ENCODE data around the gene CPVL. TPM values are rescaled to one million over a fixed set of nuclear protein-coding genes. Genes with fewer than 3 reads are reported as not detected.

The CPVL gene
- total RNA-seq, 1 donor from 2014 or later: not detected

DNA sequence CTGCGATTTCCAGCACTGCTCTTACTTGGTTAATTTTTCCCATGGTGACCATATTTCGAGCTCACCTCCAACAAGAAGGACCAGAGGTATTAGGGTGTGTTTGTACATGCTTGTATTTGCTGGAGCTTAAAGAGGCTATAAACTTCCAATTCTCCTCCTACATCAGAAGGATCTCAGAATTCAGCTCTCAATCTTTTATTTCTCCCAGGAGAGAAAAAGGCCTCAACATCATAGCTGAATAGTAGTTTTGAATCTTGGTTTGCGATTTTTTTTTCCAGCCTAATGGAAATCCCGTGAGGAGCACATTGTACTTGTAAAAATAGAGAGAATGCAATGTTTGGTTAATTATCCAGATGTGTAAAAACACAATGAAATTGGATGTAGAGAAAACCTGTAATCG, 69.7 kb downstream of the CPVL start:
- peaks cover 4% of the 10 kb centered on the region for H3K27me3 ChIP-seq (ENCODE audit: control insufficient read depth, insufficient read depth, low read length)
- DNase-seq (ENCODE audit: low read depth) (no peak), FAIRE-seq (no peak)
- TF ChIP-seq, protein P1, sequence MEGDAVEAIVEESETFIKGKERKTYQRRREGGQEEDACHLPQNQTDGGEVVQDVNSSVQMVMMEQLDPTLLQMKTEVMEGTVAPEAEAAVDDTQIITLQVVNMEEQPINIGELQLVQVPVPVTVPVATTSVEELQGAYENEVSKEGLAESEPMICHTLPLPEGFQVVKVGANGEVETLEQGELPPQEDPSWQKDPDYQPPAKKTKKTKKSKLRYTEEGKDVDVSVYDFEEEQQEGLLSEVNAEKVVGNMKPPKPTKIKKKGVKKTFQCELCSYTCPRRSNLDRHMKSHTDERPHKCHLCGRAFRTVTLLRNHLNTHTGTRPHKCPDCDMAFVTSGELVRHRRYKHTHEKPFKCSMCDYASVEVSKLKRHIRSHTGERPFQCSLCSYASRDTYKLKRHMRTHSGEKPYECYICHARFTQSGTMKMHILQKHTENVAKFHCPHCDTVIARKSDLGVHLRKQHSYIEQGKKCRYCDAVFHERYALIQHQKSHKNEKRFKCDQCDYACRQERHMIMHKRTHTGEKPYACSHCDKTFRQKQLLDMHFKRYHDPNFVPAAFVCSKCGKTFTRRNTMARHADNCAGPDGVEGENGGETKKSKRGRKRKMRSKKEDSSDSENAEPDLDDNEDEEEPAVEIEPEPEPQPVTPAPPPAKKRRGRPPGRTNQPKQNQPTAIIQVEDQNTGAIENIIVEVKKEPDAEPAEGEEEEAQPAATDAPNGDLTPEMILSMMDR (IDR thresholded peaks at IDR 0.05; ENCODE audit: insufficient read depth, low read length, severe bottlenecking): no peak
- H3K4me3 ChIP-seq (ENCODE audit: low read depth, low read length): no peak overlapping the region
- no peaks in the 10 kb centered on the region for H3K36me3 ChIP-seq (ENCODE audit: control insufficient read depth, insufficient read depth, low read length)

DNA sequence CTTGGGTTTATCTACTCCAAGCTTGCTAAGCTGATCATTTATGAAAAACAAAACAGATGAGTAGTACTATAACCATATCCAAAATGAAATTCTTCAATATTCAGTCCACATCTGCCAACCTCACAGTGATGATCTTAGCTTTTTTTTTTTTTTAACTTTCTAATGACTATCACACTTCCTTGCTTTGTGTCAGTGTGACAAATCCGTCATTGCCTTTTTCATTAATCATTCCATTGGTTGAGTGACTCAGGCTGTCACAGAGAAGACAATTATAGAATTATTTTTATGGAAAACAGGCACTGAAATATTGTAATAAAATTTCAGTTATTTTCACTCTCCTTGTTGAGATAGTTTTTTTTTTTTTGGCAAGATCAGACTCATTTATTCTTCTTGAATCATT, 70.7 kb downstream of the CPVL start:
- TF ChIP-seq, protein P1 (IDR thresholded peaks at IDR 0.05; ENCODE audit: insufficient read depth, low read length, severe bottlenecking): no peak
- FAIRE-seq: no peak
- Histone ChIP-seq H3K4me3 (ENCODE audit: low read depth, low read length) (no peak overlapping the region), H3K36me3 (ENCODE audit: control insufficient read depth, insufficient read depth, low read length) (no peaks in the 10 kb centered on the region), H3K27me3 (ENCODE audit: control insufficient read depth, insufficient read depth, low read length) (peaks cover 4% of the 10 kb centered on the region)
- DNase-seq (ENCODE audit: low read depth): no peak

DNA sequence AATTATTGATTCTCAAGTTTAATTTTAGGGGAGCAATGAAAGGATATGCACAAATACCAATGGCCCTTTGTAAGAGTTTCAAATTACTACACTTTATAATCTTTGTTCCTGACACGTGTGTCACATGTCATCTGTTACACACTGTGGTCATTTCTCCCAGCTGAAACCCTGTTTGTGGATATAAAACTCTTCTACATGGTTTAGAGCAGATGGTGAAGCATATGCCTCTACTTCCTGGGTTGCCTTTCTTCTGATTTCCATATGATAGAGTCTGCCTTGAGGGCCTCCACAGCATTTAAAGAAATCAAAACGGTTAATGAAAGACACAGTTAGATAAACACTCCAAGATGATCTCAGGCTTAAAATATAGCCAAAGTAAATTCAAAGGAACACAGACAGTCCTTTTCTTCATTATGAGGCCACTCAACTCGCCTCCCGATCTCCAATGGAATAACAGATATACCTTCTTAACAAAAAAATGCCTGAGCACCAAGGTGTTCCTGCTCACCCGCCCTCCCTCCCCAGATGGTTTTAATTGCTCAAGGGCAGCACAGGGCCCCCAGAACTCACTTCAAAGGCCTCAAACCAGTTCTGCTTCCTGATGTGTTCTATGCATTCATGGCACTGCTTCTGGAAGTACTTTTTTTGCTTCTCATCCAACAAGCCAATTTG, 75.0 kb downstream of the CPVL start:
- FAIRE-seq: no peak
- Histone ChIP-seq H3K27me3 (ENCODE audit: control insufficient read depth, insufficient read depth, low read length) (peaks cover 3% of the 10 kb centered on the region), H3K4me3 (ENCODE audit: low read depth, low read length) (no peak overlapping the region), H3K36me3 (ENCODE audit: control insufficient read depth, insufficient read depth, low read length) (no peaks in the 10 kb centered on the region)
- no peak for DNase-seq (ENCODE audit: low read depth)
- TF ChIP-seq, protein P1 (IDR thresholded peaks at IDR 0.05; ENCODE audit: insufficient read depth, low read length, severe bottlenecking): no peak

DNA sequence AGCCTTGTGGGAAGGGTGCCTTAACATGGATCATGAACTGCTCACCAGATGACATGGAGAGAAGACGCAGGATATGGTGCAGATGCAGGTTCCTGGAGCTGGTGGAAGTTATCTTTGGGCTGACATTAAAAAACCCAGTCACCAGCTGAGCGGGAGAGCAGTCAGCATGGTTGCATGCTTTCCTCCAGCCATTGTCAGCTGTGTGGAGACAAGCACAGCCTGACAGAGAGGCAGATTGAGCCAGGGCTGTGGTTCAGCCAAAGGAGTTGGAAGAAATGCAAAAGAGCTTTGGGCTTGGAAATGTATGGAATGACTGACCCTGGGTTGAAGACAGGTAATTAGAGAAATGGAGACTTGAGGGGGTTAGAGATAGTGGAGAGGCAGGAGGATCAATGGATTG, 79.7 kb downstream of the CPVL start:
- H3K4me3 ChIP-seq (ENCODE audit: low read depth, low read length): no peak overlapping the region
- FAIRE-seq (no peak), DNase-seq (ENCODE audit: low read depth) (no peak)
- H3K27me3 ChIP-seq (ENCODE audit: control insufficient read depth, insufficient read depth, low read length): peaks cover 1% of the 10 kb centered on the region
- no peaks in the 10 kb centered on the region for H3K36me3 ChIP-seq (ENCODE audit: control insufficient read depth, insufficient read depth, low read length)
- TF ChIP-seq, protein P1 (IDR thresholded peaks at IDR 0.05; ENCODE audit: insufficient read depth, low read length, severe bottlenecking): no peak

- Histone ChIP-seq H3K4me3 (ENCODE audit: low read depth, low read length) (no peak overlapping the region), H3K36me3 (ENCODE audit: control insufficient read depth, insufficient read depth, low read length) (no peaks in the 10 kb centered on the region), H3K27me3 (ENCODE audit: control insufficient read depth, insufficient read depth, low read length) (no peaks in the 10 kb centered on the region)
- DNase-seq (ENCODE audit: low read depth) (no peak), FAIRE-seq (no peak)
- TF ChIP-seq, protein P1 (IDR thresholded peaks at IDR 0.05; ENCODE audit: insufficient read depth, low read length, severe bottlenecking): no peak
Measured at GRCh38 chr7:29065181-29065857, 81.0 kb downstream of the CPVL start.

Data from bronchial epithelial cell (primary cell).